Esophagus squamous epithelium (tissue), 4 donors: ENCODE data around the gene DENND6A.

Experiments
- POLR2A ChIP-seq, 4 donors: fragments of 450-650 bp; IDR thresholded peaks; one replicate each; pipeline ENCODE4 v1.6.1; 2017; ENCODE audit warnings: antibody characterized with exemption in 4 of 4, mild to moderate bottlenecking in 4 of 4, moderate library complexity in 3 of 4
- TF ChIP-seq, protein P1 (sequence below), 6 experiments: fragments of 450-650 bp in 4 of 6; fragments of 200-600 bp in 2 of 6; sonication (generic) in 2 of 6; IDR thresholded peaks; one replicate each; pipeline ENCODE4 v1.5.1; 2016 to 2019; ENCODE audit warnings: antibody characterized with exemption in 6 of 6, mild to moderate bottlenecking in 4 of 6, moderate library complexity in 4 of 6

DNA sequence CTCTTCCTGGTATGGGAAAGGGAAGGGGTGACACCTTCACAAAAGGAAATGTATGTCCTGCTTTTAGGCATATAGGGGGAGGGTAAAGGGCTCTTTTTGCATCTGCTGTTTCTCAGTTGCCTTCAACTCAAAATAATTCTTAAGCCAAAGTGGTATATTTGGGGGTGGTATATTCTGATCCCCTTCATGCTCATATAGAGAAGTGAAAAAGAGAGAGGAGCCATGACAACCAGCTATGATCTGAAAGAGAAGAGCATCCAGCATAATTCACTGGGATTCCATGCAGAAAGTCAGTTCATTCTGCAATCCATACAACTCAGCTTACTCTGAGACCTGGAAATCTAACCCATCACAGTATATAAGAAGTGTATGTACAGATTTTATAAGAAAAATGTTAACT lies 22.3 kb downstream of the DENND6A start:
- no peak for TF ChIP-seq POLR2A (IDR thresholded peaks at IDR 0.05)
- TF ChIP-seq, protein P1, sequence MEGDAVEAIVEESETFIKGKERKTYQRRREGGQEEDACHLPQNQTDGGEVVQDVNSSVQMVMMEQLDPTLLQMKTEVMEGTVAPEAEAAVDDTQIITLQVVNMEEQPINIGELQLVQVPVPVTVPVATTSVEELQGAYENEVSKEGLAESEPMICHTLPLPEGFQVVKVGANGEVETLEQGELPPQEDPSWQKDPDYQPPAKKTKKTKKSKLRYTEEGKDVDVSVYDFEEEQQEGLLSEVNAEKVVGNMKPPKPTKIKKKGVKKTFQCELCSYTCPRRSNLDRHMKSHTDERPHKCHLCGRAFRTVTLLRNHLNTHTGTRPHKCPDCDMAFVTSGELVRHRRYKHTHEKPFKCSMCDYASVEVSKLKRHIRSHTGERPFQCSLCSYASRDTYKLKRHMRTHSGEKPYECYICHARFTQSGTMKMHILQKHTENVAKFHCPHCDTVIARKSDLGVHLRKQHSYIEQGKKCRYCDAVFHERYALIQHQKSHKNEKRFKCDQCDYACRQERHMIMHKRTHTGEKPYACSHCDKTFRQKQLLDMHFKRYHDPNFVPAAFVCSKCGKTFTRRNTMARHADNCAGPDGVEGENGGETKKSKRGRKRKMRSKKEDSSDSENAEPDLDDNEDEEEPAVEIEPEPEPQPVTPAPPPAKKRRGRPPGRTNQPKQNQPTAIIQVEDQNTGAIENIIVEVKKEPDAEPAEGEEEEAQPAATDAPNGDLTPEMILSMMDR (IDR thresholded peaks at IDR 0.05), result no peak
